Activated CD4-positive, alpha-beta T cell treated with anti-CD3 and anti-CD28 coated beads, Interleukin-10, Interleukin-2, amounts not matched to agents 100 ng/mL and 50 ng/mL, durations not matched to agents 16 hours and 8 hours (primary cell): Measurements from ENCODE around the gene PRKCZ.
"Not testable (repeated sequence)": the region's sequence is repeated elsewhere in the genome, so short reads cannot be mapped to it uniquely, and the experiment has no call there.

Experiments
- DNase-seq: peaks from one replicate; pipeline ENCODE4 v3.0.0-alpha.2; 2020

PRKCZ gene

GRCh38 chr1:2137257-2138121 lies 87.3 kb downstream of the PRKCZ start:
- no peak for DNase-seq

- DNase-seq, result not testable (repeated sequence)
Measured at GRCh38 chr1:2139156-2139555, 88.9 kb downstream of the PRKCZ start.

GRCh38 chr1:2141025-2141424 lies 90.8 kb downstream of the PRKCZ start:
- DNase-seq, result no peak

DNA sequence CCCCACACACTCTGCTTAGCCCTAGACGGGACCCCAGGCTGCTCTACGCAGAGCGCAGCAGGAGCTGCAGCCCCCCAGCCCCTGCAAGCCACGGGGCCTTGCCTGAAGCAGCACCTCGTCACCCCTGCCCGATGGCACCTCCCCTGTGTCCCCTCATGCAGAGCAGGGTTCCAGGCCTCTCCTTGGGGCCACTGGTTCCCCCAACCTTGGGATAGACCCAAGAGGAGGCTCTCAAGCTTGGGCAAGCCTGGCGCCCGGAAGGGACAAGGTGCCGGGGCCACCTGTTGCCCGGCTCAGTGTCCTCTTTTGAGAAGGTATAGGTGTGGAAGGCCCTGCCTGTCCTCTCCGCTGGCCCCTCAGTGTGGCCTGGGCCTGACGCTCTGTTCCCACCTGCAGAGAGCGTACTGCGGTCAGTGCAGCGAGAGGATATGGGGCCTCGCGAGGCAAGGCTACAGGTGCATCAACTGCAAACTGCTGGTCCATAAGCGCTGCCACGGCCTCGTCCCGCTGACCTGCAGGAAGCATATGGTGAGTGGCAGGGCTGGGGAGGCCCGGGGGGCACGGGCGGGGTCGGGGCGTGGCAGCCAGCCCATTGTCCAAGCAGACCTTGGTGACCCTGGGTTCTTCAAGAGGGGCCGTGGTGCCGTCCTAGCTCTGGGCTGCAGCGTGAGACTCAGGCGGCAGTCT lies 93.7 kb downstream of the PRKCZ start:
- no peak for DNase-seq

- no peak for DNase-seq
Measured at GRCh38 chr1:2144501-2145090, 94.4 kb downstream of the PRKCZ start.

DNA sequence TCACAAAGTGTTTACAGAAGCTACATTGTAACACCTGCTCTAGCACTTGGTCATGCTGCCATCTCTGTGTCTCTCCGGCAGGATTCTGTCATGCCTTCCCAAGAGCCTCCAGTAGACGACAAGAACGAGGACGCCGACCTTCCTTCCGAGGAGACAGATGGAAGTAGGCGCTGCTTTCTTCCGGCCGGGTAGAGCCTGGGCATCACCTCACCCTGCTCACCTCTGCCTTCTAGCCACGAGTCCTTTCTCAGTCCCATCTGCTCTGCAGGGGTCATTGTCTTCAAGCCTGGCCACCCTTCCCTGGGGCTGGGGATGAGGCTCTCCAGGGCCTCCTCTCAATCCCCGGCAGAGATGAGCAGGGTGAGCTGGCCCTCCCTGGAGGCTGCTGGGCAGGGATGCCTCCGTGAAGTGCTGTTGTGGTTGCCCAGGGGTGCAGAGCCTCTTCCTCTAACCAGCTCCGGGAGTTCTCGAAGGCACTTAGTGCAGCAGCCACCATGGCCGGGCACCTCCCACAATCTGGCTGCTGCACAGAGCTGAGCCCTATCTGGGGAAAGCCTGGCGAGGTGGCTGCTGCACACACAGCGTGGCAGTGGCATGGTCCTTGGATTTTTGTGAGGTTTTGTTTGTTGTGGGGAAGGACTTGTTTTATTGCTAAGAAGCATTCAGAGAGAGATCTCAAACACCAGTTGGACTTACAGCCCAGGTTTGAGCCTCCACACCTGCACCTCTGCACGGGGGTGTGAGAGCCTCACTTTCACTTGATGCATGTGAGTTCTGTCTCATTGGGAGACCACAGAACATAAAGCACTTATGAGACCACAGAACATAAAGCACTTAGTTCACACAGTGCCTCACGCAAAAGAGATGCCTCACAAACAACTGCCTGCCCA lies 96.0 kb downstream of the PRKCZ start:
- no peak for DNase-seq

GRCh38 chr1:2146836-2147517 lies 96.8 kb downstream of the PRKCZ start:
- no peak for DNase-seq

DNA sequence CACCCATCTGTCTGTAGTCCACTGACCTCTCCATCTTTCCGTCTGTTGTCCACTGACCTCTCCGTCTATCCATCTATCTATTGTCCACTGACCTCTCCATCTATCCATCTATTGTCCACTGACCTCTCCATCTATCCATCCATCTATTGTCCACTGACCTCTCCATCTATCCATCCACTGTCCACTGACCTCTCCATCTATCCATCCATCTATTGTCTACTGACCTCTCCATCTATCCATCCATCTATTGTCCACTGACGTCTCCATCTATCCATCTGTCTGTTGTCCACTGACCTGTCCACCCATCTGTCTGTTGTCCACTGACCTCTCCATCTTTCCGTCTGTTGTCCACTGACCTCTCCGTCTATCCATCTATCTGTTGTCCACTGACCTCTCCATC lies 97.7 kb downstream of the PRKCZ start:
- DNase-seq, result not testable (repeated sequence)

DNA sequence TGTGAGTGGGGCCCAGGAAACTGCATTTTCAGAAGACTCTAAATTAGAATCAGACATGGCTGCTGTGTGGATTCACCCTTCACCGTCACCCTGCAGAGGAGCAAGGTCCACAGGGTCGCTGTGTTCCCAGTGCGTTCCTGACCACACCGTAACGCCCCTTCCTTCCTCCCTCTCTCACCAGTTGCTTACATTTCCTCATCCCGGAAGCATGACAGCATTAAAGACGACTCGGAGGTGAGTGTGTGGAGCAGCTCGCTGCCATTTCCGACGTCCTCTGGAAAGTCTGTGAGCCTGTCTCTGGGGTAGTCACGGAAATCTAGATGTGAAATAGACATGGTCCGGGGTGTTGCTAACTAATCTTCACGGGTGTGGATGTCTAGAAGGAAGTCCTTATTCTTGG lies 98.5 kb downstream of the PRKCZ start:
- DNase-seq, result peak; percentile 74

GRCh38 chr1:2150801-2151200 lies 100.6 kb downstream of the PRKCZ start:
- DNase-seq, result no peak

GRCh38 chr1:2151252-2151651 lies 101.0 kb downstream of the PRKCZ start:
- DNase-seq, result no peak

DNA sequence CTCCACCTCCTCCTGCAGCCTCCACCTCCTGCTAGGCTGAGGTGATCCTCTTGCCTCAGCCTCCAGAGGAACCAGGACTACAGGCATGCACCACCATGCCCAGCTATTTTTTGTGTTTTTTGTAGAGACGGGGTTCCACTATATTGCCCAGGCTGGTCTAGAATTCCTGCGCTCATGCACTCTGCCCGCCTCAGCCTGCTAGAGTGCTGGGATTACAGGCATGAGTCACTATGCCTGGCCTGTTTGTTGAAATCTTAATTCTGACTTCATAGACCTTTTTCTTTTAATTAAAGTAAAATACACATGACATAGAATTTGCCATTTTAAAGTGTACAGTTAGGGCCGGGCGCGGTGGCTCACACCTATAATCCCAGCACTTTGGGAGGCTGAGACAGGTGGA lies 101.7 kb downstream of the PRKCZ start:
- no peak for DNase-seq

GRCh38 chr1:2152954-2153353 lies 102.7 kb downstream of the PRKCZ start:
- no peak for DNase-seq

- no peak for DNase-seq
Measured at GRCh38 chr1:2154022-2154421, 103.8 kb downstream of the PRKCZ start.

DNA sequence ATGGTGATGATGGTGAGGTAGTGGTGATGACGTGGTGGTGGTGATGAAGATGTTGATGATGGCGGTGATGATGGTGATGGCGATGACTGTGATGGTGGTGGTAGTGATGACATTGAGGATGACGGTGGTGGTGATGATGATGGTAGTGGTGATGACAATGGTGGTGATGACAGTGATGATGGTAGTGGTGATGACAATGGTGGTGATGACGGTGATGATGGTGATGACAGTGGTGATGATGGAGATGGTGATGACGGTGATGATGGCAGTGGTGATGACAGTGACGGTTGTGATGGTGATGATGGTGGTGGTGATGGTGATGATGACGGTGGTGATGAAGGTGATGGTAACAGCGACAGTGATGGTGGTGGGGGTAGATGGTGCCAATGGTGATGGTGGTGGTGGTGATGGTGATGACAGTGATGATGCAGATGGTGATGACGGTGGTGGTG lies 105.0 kb downstream of the PRKCZ start:
- DNase-seq, result no peak

DNA sequence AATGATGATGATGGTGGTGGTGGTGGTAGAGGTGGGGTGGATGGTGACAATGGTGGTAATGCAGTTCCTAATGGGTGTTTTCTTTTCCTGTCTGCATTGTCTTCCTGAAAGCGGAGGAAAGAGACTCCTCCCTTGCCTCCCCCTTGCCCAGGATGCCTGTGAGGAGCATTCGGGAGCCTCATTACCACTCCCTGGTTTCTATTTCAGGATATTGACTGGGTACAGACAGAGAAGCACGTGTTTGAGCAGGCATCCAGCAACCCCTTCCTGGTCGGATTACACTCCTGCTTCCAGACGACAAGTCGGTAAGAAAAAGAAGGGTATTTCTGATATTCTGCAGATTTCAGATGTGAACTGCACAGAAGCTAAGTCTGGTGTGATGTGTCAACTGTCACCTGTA lies 105.6 kb downstream of the PRKCZ start:
- DNase-seq, result no peak

GRCh38 chr1:2156866-2157265 lies 106.7 kb downstream of the PRKCZ start:
- no peak for DNase-seq

DNA sequence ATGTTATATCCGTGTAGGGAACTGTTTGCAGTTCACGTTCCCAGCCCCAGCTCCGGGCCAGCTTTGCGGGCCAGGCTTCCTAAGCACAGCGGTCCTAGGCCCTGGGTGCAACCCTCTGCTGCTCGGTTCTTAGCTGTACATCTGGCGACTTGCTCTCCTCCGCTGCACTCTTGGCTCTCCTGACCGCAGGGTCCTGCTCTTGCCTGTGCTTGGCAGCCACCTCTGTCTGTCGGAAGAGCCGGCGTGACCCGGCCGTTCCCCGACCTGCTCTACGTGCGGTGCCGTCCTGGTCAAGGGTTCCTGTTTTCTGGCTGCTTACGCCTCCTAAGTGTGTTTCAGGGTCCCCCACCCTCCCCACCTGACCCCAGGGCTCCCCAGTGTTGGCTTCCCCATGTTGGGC lies 107.6 kb downstream of the PRKCZ start:
- DNase-seq, result no peak

DNA sequence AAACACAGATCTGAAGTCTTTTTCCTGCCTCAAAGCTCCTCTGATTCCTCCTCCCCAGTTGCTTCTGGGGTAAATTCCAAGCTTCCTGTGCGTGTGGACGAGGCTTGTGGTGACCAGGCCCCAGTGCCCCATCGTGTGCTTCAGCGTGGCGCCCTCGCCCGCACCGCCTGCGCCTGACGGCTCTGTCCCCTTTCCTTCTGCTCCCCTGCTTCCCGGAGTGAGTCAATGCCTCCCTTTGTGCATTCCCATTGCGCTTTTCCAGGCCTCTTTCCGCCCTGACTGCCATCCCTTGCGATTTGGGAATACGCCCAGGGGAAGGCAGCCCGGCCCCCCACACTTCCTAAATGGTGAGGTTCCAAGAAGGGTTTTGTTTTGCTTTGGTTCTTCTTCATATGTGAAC lies 108.1 kb downstream of the PRKCZ start:
- no peak for DNase-seq

- DNase-seq, result no peak
Measured at GRCh38 chr1:2159124-2159523, 108.9 kb downstream of the PRKCZ start.

- no peak for DNase-seq
Measured at GRCh38 chr1:2160451-2161300, 110.5 kb downstream of the PRKCZ start.
